GM21825 (cell line): ENCODE results near the gene CLDN19.
"Not testable (repeated sequence)": the region's sequence is repeated elsewhere in the genome, so short reads cannot be mapped to it uniquely, and the experiment has no call there.

Experiments used
- ATAC-seq: cut with Tn5 transposase; IDR thresholded peaks from one replicate; pipeline ENCODE4 v1.9.1; 2021; ENCODE audit warnings: mild to moderate bottlenecking, moderate library complexity; ENCODE audit not compliant: unreplicated experiment

CLDN19 gene

GRCh38 chr1:42761567-42761966 is 21.5 kb upstream of the CLDN19 start:
- ATAC-seq = no peak

DNA sequence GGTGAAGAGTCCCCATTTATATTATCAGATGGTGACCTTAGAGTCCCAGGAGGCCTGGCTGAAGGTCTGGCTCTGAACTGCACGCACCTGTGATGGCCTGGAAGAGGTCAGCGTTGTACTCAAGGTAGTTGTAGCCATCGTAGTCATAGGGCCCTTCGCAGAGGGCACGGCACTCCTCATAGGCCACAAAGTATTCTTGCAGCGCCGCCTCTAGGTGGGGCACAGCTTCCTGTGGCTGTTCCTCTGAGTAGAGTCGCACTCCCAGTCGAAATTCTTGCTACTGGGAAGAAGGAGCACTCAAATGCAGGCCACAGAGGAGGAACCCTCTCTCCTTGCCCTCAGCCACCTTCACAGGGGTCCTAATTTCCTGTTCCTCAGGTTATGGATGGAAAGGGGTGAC is 19.1 kb upstream of the CLDN19 start:
- no peak for ATAC-seq

- no peak for ATAC-seq
These were observed 18.6 kb upstream of the CLDN19 start for GRCh38 chr1:42758641-42759040.

DNA sequence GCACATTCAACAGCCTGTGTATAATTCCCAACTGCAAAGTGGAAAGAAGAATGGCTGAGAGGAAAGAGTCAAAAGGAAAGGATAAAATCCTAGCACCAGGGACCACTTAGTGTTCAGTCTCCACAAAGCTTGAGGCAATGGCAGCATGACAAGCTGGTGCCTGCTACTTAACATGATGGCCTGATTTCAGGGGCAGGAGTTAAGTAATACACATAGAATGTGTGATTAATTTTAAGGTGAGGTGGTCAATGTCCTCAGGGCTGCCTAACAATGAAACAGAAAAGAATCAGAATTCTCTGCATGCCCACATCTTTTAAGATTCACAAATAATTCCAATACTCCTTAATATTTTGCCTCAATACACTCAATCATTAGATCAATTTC is 17.8 kb upstream of the CLDN19 start:
- no peak for ATAC-seq

DNA sequence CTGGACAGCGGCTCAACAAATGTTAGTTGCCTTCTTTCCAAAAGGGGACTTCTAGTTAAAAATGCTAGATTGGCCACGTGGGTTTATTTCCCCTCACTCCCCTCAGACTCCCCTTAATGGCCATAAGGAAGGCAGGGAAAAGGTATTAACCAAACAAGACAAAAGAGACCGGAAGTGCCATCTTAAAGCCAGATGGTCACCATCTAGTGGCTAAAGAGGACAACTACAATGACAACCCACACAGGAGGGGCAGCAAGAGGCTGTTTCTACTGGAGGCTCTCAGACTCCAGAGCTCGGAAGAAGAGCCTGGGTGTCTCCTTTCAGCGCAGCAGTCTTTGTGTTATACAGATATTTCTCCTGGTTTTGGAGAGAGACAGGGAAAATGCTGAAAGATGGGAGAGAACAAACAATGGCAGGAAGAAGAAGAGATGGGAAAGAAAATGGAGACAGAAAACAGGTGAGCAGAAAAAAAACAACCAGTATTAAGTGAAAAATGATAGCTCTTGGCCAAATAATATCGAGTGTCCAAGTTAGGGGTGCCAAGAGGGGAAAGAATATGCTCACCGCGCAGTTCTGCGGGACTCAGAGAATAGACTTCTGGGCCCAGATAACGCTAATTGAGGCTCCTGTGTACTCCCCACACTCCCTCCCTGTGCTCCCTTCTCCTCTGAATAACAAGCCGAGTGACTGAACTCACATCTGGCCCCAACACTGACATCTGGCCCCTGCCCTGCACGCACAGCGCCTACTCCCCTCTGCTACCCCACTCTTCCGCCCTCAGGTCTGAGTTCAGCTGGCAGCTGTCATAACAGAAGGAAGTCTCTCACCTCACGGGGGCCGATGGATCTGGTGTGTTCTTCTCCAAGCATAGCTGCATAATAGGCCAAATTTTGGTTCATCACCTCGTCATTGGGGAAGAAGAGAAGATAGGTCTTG is 17.2 kb upstream of the CLDN19 start:
- ATAC-seq = no peak

DNA sequence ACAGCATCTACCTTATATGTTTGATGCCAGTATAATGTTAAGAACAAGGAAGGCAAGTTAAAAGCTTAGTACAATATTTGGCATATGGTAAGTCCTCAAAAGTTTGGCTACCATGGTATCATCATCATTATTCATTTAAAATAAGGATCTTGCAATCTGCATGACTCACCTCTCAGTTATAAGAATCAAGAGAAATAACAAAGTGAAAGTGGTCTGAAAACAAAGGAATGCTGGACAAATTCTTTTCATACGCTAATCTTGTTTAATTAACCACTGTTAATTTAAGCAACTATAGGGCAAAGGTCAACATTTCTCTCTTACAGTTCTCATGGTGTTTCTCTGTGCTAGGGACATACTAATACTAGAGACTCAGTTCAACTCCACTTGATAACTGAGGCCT is 13.0 kb upstream of the CLDN19 start:
- ATAC-seq = no peak

DNA sequence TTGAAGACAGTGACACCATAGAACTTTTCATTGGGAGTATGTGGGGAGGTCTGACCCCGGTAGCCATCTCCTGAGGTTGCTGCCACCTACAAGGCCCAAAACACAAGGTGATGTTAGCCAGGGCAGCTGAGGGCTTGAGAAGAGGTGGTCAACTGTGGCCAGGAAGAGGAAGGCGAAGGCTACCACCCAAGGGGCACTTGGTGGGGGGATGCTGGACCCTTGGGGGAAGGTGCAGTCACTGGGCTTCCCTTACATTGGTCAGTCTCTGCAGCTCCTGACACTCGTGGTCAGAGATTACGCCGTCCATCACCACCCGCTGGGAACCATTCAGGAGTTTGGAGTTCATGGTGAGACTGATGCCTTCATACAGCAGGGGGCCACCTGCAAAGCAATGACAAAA is 12.2 kb upstream of the CLDN19 start:
- no peak for ATAC-seq

DNA sequence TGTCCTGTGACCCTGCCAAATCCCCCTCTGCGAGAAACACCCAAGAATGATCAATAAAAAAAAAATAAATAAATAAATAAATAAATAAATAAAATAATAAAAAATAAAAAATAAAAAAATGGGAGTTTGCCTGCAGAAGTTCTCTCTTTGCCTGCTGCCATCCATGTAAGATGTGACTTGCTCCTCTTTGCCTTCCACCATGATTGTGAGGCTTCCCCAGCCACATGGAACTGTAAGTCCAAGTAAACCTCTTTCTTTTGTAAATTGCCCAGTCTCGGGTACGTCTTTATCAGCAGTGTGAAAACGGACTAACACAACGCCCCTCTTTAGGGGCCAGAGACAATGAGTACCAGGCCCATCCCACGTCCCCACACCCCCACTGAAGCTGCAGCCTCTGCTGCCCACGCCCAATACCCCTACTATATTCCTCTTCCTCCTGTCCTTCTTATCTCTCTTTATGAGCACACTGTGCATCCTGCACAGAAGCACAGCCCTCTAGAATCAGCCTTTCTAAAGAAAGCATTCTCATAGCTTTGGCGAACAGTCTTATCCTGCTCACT is 11.6 kb upstream of the CLDN19 start:
- ATAC-seq = not testable (repeated sequence)

DNA sequence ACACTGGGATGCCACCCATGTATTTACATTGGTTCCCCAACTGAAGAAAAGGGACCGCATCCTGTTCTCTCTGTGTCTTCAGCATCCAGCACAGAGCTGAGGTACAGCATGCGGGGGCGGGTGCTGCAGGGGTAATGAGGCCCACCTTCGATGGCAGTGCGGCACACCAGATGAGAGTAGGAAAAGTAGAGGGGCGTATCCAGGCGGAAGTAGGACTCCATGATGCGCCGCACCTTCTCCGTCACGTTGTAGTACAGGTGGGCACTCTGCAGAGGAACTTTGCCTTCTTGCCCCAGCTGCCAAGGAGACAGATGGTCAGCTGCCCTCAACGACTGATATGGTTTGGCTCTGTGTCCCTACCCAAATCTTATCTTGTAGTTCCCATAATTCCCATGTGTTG is 10.0 kb upstream of the CLDN19 start:
- ATAC-seq = no peak

DNA sequence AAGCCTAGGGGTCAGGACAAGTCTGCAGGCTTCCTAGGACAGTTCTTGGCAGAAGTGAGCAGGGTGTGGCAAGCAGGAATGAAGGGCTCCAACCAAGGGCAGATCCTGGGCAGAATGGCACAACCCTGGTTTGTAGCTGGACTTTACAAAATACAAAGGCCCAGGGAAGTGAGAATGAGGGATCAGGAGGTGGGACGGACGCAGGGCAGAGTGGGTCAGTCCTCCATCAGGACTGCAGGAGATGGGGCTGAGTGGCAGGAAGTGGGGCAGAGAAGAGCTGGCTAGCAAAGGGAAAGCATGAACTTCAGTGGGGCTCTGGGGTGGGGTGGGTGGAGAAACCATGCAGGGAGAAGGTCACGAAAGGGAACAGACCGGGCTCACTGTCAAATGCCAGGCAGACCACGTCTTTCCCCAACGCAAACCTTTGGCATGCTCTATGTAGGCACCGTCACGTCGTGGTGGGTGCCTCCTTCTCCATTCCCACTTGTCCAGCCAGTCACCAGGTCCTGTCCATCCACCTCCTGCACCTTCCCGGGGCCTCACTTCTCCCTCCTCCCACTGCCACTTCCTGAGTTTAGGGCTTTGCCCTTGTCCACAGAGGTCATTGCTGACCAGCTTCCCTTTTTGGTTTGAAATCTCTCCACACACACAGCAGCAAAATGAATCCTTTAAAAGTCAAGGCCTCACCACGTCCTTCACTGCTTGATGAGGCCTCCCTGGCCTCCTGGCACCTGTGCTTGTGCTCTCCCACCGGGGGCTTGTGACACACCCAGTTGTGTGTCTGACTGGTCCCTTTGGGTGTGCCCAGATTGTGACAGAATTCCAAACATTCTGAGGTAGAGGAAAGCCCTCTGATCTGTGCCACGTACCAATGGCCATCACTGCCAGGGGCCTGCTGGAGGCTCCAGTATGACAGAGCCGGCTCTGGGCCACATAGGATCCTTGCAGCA is 8.7 kb upstream of the CLDN19 start:
- ATAC-seq = no peak

DNA sequence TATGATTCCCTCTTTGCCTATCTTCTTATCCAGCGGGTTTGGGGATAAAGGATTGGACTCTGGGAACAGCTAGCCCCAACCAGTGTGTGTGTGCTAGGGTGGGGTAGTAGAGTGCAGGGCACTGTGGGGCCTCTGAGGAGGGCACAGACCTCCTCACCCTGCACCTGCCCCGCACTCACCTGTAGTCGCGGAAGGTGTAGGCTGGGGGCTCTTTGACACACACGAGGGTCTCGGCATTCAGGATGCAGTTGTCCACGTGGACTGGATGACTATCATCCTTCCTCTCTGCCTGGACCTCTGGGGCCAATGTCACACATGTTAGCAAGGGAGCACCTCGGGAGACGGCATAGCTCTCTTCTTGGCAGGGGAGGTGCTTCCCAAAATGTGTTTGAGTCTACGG is 8.0 kb upstream of the CLDN19 start:
- no peak for ATAC-seq

DNA sequence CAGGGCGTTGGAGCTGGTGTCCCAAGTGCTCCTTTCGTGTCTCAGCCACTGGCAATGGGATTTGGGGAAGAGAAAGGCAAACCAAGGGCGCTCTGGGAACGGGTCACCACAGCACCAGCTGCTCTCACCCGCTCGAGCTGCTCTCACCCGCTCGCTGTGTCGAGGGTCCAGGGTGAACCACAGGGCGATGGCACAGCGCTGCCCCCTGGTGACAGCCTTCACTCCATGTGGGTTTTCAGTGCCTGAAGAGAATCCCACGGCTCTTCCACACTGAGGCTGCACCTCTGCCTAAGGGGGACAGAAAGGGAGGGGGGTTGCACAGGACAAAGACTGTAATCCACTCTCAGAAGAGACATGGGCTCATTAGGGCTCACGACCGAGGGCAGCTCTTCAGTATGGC is 7.1 kb upstream of the CLDN19 start:
- ATAC-seq = no peak

GRCh38 chr1:42746436-42747105 is 6.5 kb upstream of the CLDN19 start:
- no peak for ATAC-seq

DNA sequence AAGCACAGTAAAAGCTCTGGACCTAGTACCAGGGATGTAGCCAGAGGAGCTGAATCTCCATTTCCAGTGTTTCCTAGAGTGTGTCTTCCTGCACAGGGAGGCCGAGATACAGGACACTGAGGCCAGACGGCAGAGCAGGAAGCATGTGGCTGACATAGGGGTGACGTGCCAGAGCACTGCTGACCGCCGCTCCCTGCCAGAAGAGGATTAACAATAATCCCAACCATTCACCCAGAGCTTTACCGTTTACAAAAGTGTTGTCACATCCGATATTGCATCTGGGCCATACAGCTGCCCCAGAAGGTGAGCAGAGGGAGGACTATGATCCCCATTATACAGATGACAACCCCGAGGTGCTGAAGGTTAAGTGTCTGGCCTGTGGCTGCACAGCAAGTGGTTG is 5.8 kb upstream of the CLDN19 start:
- no peak for ATAC-seq

- no peak for ATAC-seq
These were observed 4.0 kb upstream of the CLDN19 start for GRCh38 chr1:42744148-42744413.

GRCh38 chr1:42743317-42744147 is 3.5 kb upstream of the CLDN19 start:
- no peak for ATAC-seq

DNA sequence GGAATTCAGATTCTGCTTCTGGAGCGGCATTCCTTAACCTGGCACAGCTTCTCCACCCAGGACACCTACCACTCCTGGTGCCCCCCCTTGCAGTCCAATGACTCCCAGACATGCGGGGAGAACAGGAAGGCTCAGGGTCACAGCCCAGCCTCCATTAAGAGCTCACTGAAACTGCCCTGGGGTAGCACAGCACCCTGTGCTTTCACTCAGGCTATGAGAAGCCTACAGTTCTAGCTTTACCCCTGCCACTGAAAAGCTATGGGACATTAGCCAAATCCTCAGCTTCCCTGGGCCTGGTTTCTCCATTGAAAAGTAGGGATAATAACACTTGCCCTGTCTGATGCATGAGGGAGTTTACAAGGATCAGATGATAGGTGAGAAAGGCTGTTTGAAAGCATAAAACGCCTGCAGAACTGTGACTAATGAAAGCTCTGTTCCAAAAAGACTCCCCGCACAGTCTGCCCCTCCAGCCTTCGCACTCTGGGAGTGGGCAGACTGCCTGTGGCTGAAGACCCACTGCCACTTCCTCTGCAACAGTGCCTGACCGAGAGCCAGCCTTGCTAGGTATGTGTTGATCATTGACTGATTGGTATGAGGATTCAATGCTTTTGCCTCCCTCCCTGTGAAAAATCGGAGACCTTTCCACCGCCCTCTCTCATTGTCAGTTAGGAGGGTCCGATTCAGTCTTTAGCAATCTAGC is 2.7 kb upstream of the CLDN19 start:
- no peak for ATAC-seq

DNA sequence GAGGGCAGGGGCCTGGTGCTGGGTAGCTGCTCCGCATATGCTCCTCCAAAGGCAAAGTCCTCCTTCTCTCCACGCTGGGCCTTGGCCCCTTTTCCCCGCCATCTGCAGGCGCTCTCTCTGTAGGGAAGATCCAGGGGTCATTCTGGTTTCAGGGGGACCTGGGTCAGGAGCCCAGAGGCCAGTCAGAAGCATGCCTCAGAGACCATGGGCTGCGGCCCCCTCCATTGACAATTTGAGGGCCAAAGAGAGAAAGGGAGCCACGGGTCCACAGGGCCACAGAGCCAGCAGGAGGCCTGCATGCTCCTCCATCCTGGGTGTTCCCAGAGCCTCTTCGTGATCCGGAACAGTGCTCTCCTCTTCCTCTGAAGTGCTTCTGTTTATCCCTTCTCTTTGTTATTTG is 2.1 kb upstream of the CLDN19 start:
- ATAC-seq = no peak

DNA sequence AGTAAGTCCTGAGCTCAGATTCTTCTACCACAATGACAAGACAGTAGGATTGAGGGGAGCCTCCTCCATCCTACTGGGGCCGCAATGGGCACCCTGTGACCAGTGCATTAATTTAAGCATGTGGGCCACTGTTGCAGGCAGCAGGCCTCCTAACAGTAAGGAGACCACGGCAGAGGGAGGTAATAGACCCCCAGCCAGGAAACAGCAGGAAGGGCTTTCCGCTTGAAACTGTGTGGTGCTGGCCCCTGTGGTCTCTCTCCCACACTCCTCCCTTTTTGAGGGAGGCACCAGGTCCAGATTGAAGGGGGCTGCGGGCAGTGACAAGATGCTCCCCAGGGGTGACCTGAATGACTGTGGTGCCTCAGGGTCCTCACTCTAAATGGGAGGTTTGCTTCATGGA is 1.7 kb upstream of the CLDN19 start:
- no peak for ATAC-seq
